Prostate gland (tissue), 2 donors: ENCODE results near the gene ASPSCR1. TPM values are rescaled to one million over a fixed set of nuclear protein-coding genes. Genes with fewer than 3 reads are reported as not detected.

Experiments
- DNase-seq: peaks from one replicate; pipeline ENCODE4 v3.0.0-alpha.2; 2019; ENCODE audit warnings: low spot score
- H3K27ac ChIP-seq, 2 donors: fragments of 200-600 bp; sonication (generic); 2 replicates each; pipeline ENCODE4 v1.5.1; 2017 to 2019
- H3K27me3 ChIP-seq: fragments of 200-600 bp; sonication (generic); replicated peaks from 2 replicates; pipeline ENCODE4 v1.5.1; 2019; ENCODE audit not compliant: insufficient read depth
- H3K36me3 ChIP-seq, 2 donors: fragments of 200-600 bp; sonication (generic); 1 replicate in 1 of 2; 2 replicates in 1 of 2; pipeline versions ENCODE4 v1.5.1 to v1.8.1; 2017 to 2019
- H3K4me1 ChIP-seq: fragments of 200-600 bp; sonication (generic); replicated peaks from 2 replicates; pipeline ENCODE4 v1.5.1; 2019
- H3K4me3 ChIP-seq, 2 donors: fragments of 200-600 bp; sonication (generic); 2 replicates each; pipeline ENCODE4 v1.5.1; 2017 to 2019
- H3K9me3 ChIP-seq: fragments of 200-600 bp; sonication (generic); 2 replicates; pipeline ENCODE4 v1.5.1; 2017
- POLR2A ChIP-seq: fragments of 450-650 bp; IDR thresholded peaks from one replicate; pipeline ENCODE4 v1.6.1; 2016; ENCODE audit warnings: antibody characterized with exemption, mild to moderate bottlenecking
- POLR2AphosphoS5 ChIP-seq: sonication (generic); formaldehyde crosslinking; IDR thresholded peaks from one replicate; pipeline ENCODE4 v1.6.1; 2017; ENCODE audit warnings: antibody characterized with exemption
- WGBS: methylation state at CpG from one replicate; pipeline ENCODE4 v1.1.5; 2018; 5-methylcytosine and 5-hydroxymethylcytosine counted together
- intact Hi-C: fragments of 100-400 bp; cut with DNase I; formaldehyde crosslinking; loops from one replicate; pipeline ENCODE4 v1.14.2; 2022
- total RNA-seq, 2 donors: library from RNA; depleted of rRNA; stranded (reverse); fragments of >200 nt; gene quantifications; one replicate each; pipeline ENCODE4 v1.1.0, GENCODE V29; 2016
- TF ChIP-seq, protein P1 (sequence below), 4 experiments: fragments of 200-600 bp in 2 of 4; fragments of 450-650 bp in 2 of 4; sonication (generic) in 2 of 4; IDR thresholded peaks; 1 replicate in 3 of 4; 2 replicates in 1 of 4; pipeline ENCODE4 v1.5.1; 2016 to 2019; ENCODE audit warnings: antibody characterized with exemption in 4 of 4, mild to moderate bottlenecking in 2 of 4, moderate library complexity in 2 of 4

The ASPSCR1 gene
- total RNA-seq, 2 donors from 2014 or later: 30.7 to 39.7 TPM

DNA sequence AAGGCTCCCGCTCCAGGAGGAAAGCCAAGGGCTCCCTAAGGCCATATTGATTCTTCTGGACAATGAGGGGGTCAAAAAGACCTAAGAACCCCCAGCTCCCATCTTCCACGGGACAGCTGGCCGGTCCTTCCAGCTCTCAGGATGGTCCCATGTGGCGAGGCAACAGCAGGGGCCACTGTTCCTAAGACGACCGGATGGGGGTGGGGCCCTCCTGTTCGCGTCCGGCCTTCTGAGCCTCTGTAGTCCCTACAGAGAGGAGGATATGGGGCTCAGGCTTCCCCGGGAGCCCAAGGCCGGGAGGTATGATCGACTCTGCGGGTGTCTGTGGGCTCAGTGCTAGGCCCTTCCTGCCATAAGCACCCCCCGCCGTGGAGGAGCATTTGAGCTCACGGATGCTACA, 66.1 kb downstream of the ASPSCR1 start:
- TF ChIP-seq POLR2AphosphoS5 (no peak), POLR2A (no peak)
- TF ChIP-seq, protein P1, sequence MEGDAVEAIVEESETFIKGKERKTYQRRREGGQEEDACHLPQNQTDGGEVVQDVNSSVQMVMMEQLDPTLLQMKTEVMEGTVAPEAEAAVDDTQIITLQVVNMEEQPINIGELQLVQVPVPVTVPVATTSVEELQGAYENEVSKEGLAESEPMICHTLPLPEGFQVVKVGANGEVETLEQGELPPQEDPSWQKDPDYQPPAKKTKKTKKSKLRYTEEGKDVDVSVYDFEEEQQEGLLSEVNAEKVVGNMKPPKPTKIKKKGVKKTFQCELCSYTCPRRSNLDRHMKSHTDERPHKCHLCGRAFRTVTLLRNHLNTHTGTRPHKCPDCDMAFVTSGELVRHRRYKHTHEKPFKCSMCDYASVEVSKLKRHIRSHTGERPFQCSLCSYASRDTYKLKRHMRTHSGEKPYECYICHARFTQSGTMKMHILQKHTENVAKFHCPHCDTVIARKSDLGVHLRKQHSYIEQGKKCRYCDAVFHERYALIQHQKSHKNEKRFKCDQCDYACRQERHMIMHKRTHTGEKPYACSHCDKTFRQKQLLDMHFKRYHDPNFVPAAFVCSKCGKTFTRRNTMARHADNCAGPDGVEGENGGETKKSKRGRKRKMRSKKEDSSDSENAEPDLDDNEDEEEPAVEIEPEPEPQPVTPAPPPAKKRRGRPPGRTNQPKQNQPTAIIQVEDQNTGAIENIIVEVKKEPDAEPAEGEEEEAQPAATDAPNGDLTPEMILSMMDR (IDR thresholded peaks at IDR 0.05): no peak
- WGBS: 72% methylated on average over 15 of the region's 16 CpGs
- no peaks in the 10 kb centered on the region for H3K27me3 ChIP-seq
- intact Hi-C loops: no loop called here
- H3K4me3 ChIP-seq: no peak overlapping the region
- H3K4me1 ChIP-seq: no peaks in the 10 kb centered on the region
- H3K27ac ChIP-seq: no peak overlapping the region
- DNase-seq: no peak
- H3K36me3 ChIP-seq: peaks cover 0 to 10% of the 10 kb centered on the region in 2 donors
- no peaks in the 10 kb centered on the region for H3K9me3 ChIP-seq

DNA sequence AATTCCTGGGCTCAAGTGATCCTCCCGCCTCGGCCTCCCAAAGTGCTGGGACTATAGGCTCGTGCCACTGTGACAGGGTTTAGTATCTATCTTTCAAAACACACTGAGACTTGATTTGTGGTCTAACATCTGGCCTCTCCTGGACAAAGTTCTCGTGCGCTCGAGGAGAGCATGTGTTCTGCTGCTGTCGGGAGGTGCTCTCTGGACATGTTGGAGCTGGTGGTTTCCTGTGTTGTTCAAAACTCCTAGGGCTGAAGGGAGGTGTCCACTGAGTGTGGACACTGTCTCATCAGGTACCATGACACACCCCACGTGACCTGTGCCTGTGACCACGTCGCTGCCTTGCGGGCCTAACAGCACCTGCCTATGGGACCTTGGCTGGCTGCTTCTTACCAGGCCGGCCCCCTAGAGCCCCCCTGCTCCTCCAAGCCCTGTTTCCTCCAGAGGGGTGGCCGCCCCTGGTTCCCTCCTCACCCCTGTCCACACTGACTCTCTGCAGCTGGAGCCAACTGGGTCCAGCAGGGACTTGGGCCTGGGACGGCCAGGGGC, 68.6 kb downstream of the ASPSCR1 start:
- no peak for DNase-seq

DNA sequence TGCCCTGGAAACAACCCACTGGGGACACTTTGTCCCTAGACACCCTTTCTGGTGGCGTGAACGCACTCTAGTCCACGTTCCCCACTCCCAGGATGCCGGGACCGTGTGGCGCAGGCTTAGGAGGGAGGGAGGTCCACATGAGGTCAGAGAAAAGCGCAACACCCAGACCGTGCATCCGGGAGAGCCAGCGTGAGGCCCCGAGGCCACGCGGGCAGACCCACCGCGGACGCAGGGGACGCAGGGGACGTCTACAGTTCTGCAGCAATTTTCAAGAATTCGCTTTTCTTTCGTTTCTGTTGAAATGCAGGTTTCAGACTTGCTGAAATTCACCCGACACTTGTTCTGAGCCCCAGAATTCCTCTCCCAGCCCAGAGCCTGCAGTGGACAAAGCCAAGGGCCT, 69.5 kb downstream of the ASPSCR1 start:
- intact Hi-C loops: no loop called here
- WGBS: 92% methylated on average over 21 of the region's 21 CpGs
- TF ChIP-seq, protein P1 (IDR thresholded peaks at IDR 0.05): no peak
- TF ChIP-seq POLR2AphosphoS5 (no peak), POLR2A (no peak)

More for the DNA sequence above, 68.6 kb downstream of the ASPSCR1 start:
- H3K27me3 ChIP-seq: no peaks in the 10 kb centered on the region
- 77% methylated on average over 14 of the region's 14 CpGs for WGBS
- H3K4me3 ChIP-seq: no peak overlapping the region
- H3K4me1 ChIP-seq: peaks cover 7% of the 10 kb centered on the region
- no peaks in the 10 kb centered on the region for H3K9me3 ChIP-seq
- peaks cover 6 to 10% of the 10 kb centered on the region in 2 donors for H3K36me3 ChIP-seq
- no peak overlapping the region for H3K27ac ChIP-seq
- intact Hi-C loops: no loop called here
- no peak for TF ChIP-seq POLR2A
- no peak for TF ChIP-seq POLR2AphosphoS5

DNA sequence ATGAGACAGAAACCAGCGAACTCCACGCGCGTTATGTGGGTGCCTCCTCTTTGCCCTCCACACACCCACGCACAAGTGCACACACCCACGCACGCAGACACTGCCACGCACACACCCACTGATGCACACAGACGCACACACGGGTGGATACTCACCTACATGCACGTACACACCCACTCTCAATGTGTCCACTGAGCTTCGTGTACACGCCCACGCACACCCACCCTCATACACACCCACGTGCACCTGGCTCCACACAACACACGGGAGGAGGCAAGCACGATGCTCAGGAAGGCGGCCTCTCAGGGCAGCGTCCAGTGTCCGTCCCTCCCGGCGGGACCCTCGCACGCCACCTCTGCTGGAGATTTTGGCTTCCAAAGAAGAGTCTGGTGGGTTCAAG, 70.0 kb downstream of the ASPSCR1 start:
- TF ChIP-seq, protein P1 (IDR thresholded peaks at IDR 0.05): no peak
- TF ChIP-seq POLR2A (no peak), POLR2AphosphoS5 (no peak)
- no peak for DNase-seq
- Histone ChIP-seq H3K9me3 (no peaks in the 10 kb centered on the region), H3K4me3 (no peak overlapping the region), H3K4me1 (peaks cover 9% of the 10 kb centered on the region), H3K27ac (no peak overlapping the region), H3K27me3 (no peaks in the 10 kb centered on the region), H3K36me3 (peaks cover 6 to 10% of the 10 kb centered on the region in 2 donors)
- intact Hi-C loops: no loop called here
- WGBS: 92% methylated on average over 24 of the region's 24 CpGs

More for the DNA sequence above, 69.5 kb downstream of the ASPSCR1 start:
- H3K4me1 ChIP-seq: peaks cover 7% of the 10 kb centered on the region
- no peaks in the 10 kb centered on the region for H3K27me3 ChIP-seq
- no peak overlapping the region for H3K4me3 ChIP-seq
- peaks cover 6 to 10% of the 10 kb centered on the region in 2 donors for H3K36me3 ChIP-seq
- no peak for DNase-seq
- no peak overlapping the region for H3K27ac ChIP-seq
- H3K9me3 ChIP-seq: no peaks in the 10 kb centered on the region

DNA sequence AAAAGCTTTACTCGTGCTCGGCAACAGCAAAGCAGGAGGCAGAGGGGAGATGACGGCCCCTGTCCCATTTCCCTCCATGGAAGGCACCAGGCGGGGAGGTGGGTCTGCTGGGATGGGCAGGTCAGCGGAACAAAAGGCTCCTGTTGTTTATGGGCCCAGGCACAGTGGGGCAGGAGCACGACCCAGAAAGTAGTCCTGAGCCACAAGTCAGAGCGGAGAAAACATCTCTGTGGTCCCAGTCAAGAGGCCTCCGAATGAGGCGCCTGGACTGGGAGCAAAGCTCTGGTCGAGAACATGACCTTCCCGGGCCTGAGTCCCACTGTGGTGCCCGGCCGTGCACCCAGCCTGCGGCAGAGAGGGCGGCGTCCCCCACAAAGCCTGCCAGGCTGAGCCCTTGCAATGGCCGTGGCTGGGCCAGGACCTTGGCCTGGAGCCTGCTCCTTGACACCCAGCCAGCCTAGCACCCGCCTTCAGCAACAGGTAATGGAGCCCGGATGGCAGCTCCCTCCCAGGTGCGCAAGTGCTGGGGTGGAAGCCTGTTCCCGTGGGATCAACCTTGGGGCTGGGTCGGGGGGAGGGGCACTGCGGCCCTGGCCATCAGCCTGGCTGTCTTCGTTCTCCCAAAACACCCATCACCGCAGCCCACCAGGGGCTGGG, 70.6 kb downstream of the ASPSCR1 start:
- intact Hi-C loops: no loop called here
- H3K4me1 ChIP-seq: peaks cover 14% of the 10 kb centered on the region
- H3K27ac ChIP-seq: no peak overlapping the region
- TF ChIP-seq, protein P1 (IDR thresholded peaks at IDR 0.05): no peak
- H3K27me3 ChIP-seq: no peaks in the 10 kb centered on the region
- no peak for DNase-seq
- H3K9me3 ChIP-seq: no peaks in the 10 kb centered on the region
- peaks cover 6 to 10% of the 10 kb centered on the region in 2 donors for H3K36me3 ChIP-seq
- WGBS: 83% methylated on average over 25 of the region's 25 CpGs
- no peak overlapping the region for H3K4me3 ChIP-seq
